OCI-LY3 (cell line): ENCODE data around the gene OR10A3.

Source experiments
- CTCF ChIP-seq: fragments of 200-600, 300-600 bp; sonication (generic); IDR thresholded peaks from 2 replicates; pipeline ENCODE4 v1.5.1; 2014; ENCODE audit warnings: antibody characterized with exemption, low read length, low read depth
- EZH2phosphoT487 ChIP-seq: fragments of 200-600 bp; shearing (Covaris generic); IDR thresholded peaks from 2 replicates; pipeline ENCODE4 v1.6.1; 2018; ENCODE audit warnings: antibody characterized with exemption, mixed run types, low read depth

DNA sequence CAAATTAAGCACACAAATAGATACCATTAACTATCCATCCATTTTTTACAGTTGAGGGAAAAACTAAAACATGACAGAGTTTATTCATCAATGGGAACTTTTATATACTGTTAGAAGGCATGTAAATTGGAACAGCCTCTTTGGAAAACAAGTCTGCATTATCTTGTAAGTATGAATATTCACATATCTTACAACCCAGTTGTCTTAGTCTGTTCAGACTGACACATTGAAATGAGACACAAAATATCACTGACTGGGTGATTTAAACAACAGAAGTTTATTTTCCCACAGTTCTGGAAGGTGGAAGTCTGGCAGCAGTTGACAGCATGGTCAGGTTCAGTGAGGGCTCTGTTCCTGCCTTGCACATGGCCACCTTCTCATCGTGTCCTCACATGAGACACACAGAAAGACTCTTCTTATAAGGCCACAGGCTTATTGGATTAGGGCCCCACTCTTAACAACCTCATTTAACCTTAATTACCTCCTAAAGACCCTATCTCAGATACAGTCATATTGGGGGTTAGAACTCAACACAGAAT is 40.2 kb upstream of the OR10A3 start:
- no peak for TF ChIP-seq CTCF
- TF ChIP-seq EZH2phosphoT487, result no peak
